Liver (tissue), 9 donors: ENCODE data around the gene FRAS1. TPM values are rescaled to one million over a fixed set of nuclear protein-coding genes. Genes with fewer than 3 reads are reported as not detected.

ENCODE experiments used
- DNase-seq: peaks from one replicate; pipeline ENCODE4 v3.0.0-alpha.2; 2017; ENCODE audit warnings: low spot score
- H3K27ac ChIP-seq, 2 donors: one replicate each; pipeline ENCODE4 v1.7.0; 2013; ENCODE audit warnings: inconsistent platforms in 2 of 2, low read length in 2 of 2, control low read depth in 1 of 2, low read depth in 1 of 2, mild to moderate bottlenecking in 1 of 2
- H3K27me3 ChIP-seq, 4 donors: one replicate each; pipeline versions ENCODE4 v1.6.1 to v1.7.0; 2013; ENCODE audit warnings: low read length in 3 of 4, inconsistent platforms in 1 of 4, mild to moderate bottlenecking in 1 of 4, moderate library complexity in 1 of 4; ENCODE audit not compliant: control insufficient read depth in 4 of 4, insufficient read depth in 4 of 4
- H3K36me3 ChIP-seq, 4 donors: one replicate each; pipeline versions ENCODE4 v1.6.1 to v1.7.0; 2013; ENCODE audit warnings: low read length in 3 of 4, mild to moderate bottlenecking in 3 of 4, low read depth in 1 of 4, moderate library complexity in 1 of 4; ENCODE audit not compliant: control insufficient read depth in 4 of 4, insufficient read depth in 3 of 4
- H3K4me1 ChIP-seq, 4 donors: one replicate each; pipeline versions ENCODE4 v1.6.1 to v1.7.0; 2013; ENCODE audit warnings: low read length in 3 of 4, mild to moderate bottlenecking in 3 of 4, moderate library complexity in 1 of 4; ENCODE audit not compliant: control insufficient read depth in 4 of 4, insufficient read depth in 4 of 4
- H3K4me3 ChIP-seq, 3 donors: one replicate each; pipeline versions ENCODE4 v1.6.1 to v1.7.0; 2013; ENCODE audit warnings: low read length in 3 of 3, control low read depth in 1 of 3, low read depth in 1 of 3, mild to moderate bottlenecking in 1 of 3
- H3K9ac ChIP-seq, 2 donors: one replicate each; pipeline ENCODE4 v1.7.0; 2013; ENCODE audit warnings: low read length in 2 of 2, mild to moderate bottlenecking in 2 of 2, moderate library complexity in 2 of 2, control low read depth in 1 of 2, low read depth in 1 of 2
- H3K9me3 ChIP-seq, 4 donors: one replicate each; pipeline versions ENCODE4 v1.6.1 to v1.7.0; 2013; ENCODE audit warnings: low read length in 3 of 4; ENCODE audit not compliant: control insufficient read depth in 4 of 4
- EGR1 ChIP-seq, 2 donors: IDR thresholded peaks; 2 replicates each; pipeline ENCODE4 v1.6.1; 2016 to 2018; ENCODE audit warnings: antibody characterized with exemption in 2 of 2, low read depth in 2 of 2
- FOXA1 ChIP-seq: IDR thresholded peaks from 2 replicates; pipeline ENCODE4 v1.6.1; 2016; ENCODE audit warnings: antibody characterized with exemption
- FOXA2 ChIP-seq: IDR thresholded peaks from 2 replicates; pipeline ENCODE4 v1.6.1; 2016; ENCODE audit warnings: antibody characterized with exemption
- GABPA ChIP-seq, 2 donors: IDR thresholded peaks in 1 of 2; conservative IDR thresholded peaks in 1 of 2; 2 replicates each; pipeline ENCODE4 v1.6.1; 2016; ENCODE audit warnings: antibody characterized with exemption in 2 of 2, mild to moderate bottlenecking in 1 of 2, moderate library complexity in 1 of 2
- HNF4A ChIP-seq, 2 donors: conservative IDR thresholded peaks; 2 replicates each; pipeline ENCODE4 v1.6.1; 2016; ENCODE audit warnings: antibody characterized with exemption in 2 of 2, mild to moderate bottlenecking in 2 of 2
- HNF4G ChIP-seq: IDR thresholded peaks from 2 replicates; pipeline ENCODE4 v1.6.1; 2016; ENCODE audit warnings: antibody characterized with exemption
- JUND ChIP-seq, 2 donors: IDR thresholded peaks; 2 replicates each; pipeline ENCODE4 v1.6.1; 2016; ENCODE audit warnings: antibody characterized with exemption in 2 of 2
- NR2F2 ChIP-seq: IDR thresholded peaks from 2 replicates; pipeline ENCODE4 v1.6.1; 2016; ENCODE audit warnings: antibody characterized with exemption
- RAD21 ChIP-seq, 2 donors: IDR thresholded peaks; 2 replicates each; pipeline ENCODE4 v1.6.1; 2016; ENCODE audit warnings: antibody characterized with exemption in 2 of 2, mild to moderate bottlenecking in 2 of 2
- RXRA ChIP-seq, 2 donors: IDR thresholded peaks; 2 replicates each; pipeline ENCODE4 v1.6.1; 2017 to 2018; ENCODE audit warnings: antibody characterized with exemption in 2 of 2, mild to moderate bottlenecking in 1 of 2
- SP1 ChIP-seq: IDR thresholded peaks from 2 replicates; pipeline ENCODE4 v1.6.1; 2018; ENCODE audit warnings: antibody characterized with exemption, mild to moderate bottlenecking
- TAF1 ChIP-seq: conservative IDR thresholded peaks from 2 replicates; pipeline ENCODE4 v1.6.1; 2016; ENCODE audit warnings: antibody characterized with exemption, mild to moderate bottlenecking
- YY1 ChIP-seq: IDR thresholded peaks from 2 replicates; pipeline ENCODE4 v1.6.1; 2016; ENCODE audit warnings: antibody characterized with exemption, mild to moderate bottlenecking
- WGBS: extraction: QIAGEN DNeasy Blood & Tissue Kit; methylation state at CpG from one replicate; pipeline ENCODE4 v1.1.7; 2013; 5-methylcytosine and 5-hydroxymethylcytosine counted together
- polyA plus RNA-seq, 2 donors: library from polyadenylated mRNA; stranded (reverse) in 1 of 2; unstranded in 1 of 2; fragments of 200-250 nt in 1 of 2; fragments of >200 nt in 1 of 2; fragmentation: Nextera tagmentation in 1 of 2; extraction: Ambion mirVana in 1 of 2; gene quantifications; one replicate each; pipeline versions ENCODE4 v1.2.1 to v1.2.3, GENCODE V29; 2013 to 2015
- total RNA-seq, 2 donors: library from RNA; depleted of rRNA; stranded (reverse); fragments of >200 nt; gene quantifications; one replicate each; pipeline ENCODE4 v1.2.3, GENCODE V29; 2014
- TF ChIP-seq, protein P1 (sequence below): fragments of 150-350 bp; IDR thresholded peaks from 2 replicates; pipeline ENCODE4 v1.5.1; 2017; ENCODE audit warnings: improper control_type of control experiment, low read depth, low read length; ENCODE audit not compliant: missing input control
- TF ChIP-seq, protein P2 (sequence below): IDR thresholded peaks from 2 replicates; pipeline ENCODE4 v1.6.1; 2016; ENCODE audit warnings: antibody characterized with exemption
- TF ChIP-seq, protein P3 (sequence below): IDR thresholded peaks from 2 replicates; pipeline ENCODE4 v1.6.1; 2016; ENCODE audit warnings: antibody characterized with exemption
- TF ChIP-seq, protein P4 (sequence below): IDR thresholded peaks from 2 replicates; pipeline ENCODE4 v1.6.1; 2016; ENCODE audit warnings: antibody characterized with exemption
- TF ChIP-seq, protein P5 (sequence below): IDR thresholded peaks from 2 replicates; pipeline ENCODE4 v1.6.1; 2016; ENCODE audit warnings: antibody characterized with exemption, mild to moderate bottlenecking
- donor health status: healthy.
- donor health status: healthy.
- donor health status: healthy.
- donor health status: healthy.
- donor health status: healthy.

The FRAS1 gene
- total and polyA plus RNA-seq, 4 donors = 0.08 to 6.0 (median 1.1) TPM

DNA sequence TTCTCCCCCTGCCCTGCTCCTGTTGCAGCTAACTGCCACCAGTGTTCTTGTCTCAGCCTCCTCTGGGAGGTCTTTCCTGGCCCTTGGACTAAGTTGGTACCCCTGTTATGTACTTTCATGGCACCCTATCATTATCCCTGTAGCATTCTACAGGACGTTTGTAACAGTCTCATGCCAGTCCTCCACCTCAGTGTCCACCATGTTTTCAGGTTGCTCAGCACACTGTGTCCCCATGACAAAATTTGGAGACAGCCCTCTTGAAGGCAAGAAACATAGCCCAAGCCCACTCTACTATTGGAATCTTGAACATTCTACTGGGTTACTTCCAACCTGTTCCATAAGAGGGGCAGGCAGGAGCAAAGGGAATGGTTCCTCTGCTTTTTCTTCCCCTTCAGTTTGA is 300.0 kb downstream of the FRAS1 start:
- Histone ChIP-seq H3K4me3 (no peak overlapping the region), H3K27ac (no peak overlapping the region), H3K27me3 (no peaks in the 10 kb centered on the region), H3K4me1 (no peaks in the 10 kb centered on the region), H3K36me3 (no peaks in the 10 kb centered on the region), H3K9ac (no peak overlapping the region), H3K9me3 (no peaks in the 10 kb centered on the region)
- TF ChIP-seq, protein P1, sequence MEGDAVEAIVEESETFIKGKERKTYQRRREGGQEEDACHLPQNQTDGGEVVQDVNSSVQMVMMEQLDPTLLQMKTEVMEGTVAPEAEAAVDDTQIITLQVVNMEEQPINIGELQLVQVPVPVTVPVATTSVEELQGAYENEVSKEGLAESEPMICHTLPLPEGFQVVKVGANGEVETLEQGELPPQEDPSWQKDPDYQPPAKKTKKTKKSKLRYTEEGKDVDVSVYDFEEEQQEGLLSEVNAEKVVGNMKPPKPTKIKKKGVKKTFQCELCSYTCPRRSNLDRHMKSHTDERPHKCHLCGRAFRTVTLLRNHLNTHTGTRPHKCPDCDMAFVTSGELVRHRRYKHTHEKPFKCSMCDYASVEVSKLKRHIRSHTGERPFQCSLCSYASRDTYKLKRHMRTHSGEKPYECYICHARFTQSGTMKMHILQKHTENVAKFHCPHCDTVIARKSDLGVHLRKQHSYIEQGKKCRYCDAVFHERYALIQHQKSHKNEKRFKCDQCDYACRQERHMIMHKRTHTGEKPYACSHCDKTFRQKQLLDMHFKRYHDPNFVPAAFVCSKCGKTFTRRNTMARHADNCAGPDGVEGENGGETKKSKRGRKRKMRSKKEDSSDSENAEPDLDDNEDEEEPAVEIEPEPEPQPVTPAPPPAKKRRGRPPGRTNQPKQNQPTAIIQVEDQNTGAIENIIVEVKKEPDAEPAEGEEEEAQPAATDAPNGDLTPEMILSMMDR = no peak
- TF ChIP-seq NR2F2 (no peak), JUND (IDR thresholded peaks at IDR 0.05) (no peak), YY1 (no peak), HNF4A (conservative IDR thresholded peaks at IDR 0.05) (no peak), RXRA (IDR thresholded peaks at IDR 0.05) (no peak), RAD21 (IDR thresholded peaks at IDR 0.05) (no peak), HNF4G (no peak), FOXA2 (no peak), SP1 (no peak), EGR1 (IDR thresholded peaks at IDR 0.05; ENCODE audit: low read depth in 2 of 2) (no peak), GABPA (IDR thresholded peaks at IDR 0.05 in 1 of 2, conservative IDR thresholded peaks at IDR 0.05 in 1 of 2) (no peak), TAF1 (no peak), FOXA1 (no peak)
- TF ChIP-seq, protein P2, sequence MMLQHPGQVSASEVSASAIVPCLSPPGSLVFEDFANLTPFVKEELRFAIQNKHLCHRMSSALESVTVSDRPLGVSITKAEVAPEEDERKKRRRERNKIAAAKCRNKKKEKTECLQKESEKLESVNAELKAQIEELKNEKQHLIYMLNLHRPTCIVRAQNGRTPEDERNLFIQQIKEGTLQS = no peak
- TF ChIP-seq, protein P3, sequence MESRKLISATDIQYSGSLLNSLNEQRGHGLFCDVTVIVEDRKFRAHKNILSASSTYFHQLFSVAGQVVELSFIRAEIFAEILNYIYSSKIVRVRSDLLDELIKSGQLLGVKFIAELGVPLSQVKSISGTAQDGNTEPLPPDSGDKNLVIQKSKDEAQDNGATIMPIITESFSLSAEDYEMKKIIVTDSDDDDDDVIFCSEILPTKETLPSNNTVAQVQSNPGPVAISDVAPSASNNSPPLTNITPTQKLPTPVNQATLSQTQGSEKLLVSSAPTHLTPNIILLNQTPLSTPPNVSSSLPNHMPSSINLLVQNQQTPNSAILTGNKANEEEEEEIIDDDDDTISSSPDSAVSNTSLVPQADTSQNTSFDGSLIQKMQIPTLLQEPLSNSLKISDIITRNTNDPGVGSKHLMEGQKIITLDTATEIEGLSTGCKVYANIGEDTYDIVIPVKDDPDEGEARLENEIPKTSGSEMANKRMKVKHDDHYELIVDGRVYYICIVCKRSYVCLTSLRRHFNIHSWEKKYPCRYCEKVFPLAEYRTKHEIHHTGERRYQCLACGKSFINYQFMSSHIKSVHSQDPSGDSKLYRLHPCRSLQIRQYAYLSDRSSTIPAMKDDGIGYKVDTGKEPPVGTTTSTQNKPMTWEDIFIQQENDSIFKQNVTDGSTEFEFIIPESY = no peak
- TF ChIP-seq, protein P4, sequence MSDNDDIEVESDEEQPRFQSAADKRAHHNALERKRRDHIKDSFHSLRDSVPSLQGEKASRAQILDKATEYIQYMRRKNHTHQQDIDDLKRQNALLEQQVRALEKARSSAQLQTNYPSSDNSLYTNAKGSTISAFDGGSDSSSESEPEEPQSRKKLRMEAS = no peak
- TF ChIP-seq, protein P5, sequence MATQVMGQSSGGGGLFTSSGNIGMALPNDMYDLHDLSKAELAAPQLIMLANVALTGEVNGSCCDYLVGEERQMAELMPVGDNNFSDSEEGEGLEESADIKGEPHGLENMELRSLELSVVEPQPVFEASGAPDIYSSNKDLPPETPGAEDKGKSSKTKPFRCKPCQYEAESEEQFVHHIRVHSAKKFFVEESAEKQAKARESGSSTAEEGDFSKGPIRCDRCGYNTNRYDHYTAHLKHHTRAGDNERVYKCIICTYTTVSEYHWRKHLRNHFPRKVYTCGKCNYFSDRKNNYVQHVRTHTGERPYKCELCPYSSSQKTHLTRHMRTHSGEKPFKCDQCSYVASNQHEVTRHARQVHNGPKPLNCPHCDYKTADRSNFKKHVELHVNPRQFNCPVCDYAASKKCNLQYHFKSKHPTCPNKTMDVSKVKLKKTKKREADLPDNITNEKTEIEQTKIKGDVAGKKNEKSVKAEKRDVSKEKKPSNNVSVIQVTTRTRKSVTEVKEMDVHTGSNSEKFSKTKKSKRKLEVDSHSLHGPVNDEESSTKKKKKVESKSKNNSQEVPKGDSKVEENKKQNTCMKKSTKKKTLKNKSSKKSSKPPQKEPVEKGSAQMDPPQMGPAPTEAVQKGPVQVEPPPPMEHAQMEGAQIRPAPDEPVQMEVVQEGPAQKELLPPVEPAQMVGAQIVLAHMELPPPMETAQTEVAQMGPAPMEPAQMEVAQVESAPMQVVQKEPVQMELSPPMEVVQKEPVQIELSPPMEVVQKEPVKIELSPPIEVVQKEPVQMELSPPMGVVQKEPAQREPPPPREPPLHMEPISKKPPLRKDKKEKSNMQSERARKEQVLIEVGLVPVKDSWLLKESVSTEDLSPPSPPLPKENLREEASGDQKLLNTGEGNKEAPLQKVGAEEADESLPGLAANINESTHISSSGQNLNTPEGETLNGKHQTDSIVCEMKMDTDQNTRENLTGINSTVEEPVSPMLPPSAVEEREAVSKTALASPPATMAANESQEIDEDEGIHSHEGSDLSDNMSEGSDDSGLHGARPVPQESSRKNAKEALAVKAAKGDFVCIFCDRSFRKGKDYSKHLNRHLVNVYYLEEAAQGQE = no peak
- 57% methylated on average over 1 of the region's 1 CpG for WGBS
- no peak for DNase-seq
